DOHH2 (cell line): ENCODE results near the gene SEMA5A.

Experiments used
- H3F3A ChIP-seq: fragments of 200-600 bp; sonication (generic), shearing (Covaris generic); 2 replicates; pipeline ENCODE4 v1.6.0; 2016; ENCODE audit warnings: antibody characterized with exemption, mild to moderate bottlenecking; ENCODE audit not compliant: control insufficient read depth, insufficient read depth
- H3K27ac ChIP-seq: fragments of 200-600 bp; sonication (generic); 2 replicates; pipeline ENCODE4 v1.5.1; 2014; ENCODE audit warnings: low read depth, mild to moderate bottlenecking, low read length, moderate library complexity
- H3K27me3 ChIP-seq: fragments of 200-600 bp; sonication (generic); 2 replicates; pipeline ENCODE4 v1.6.1; 2014; ENCODE audit warnings: mild to moderate bottlenecking, low read length, mixed read lengths; ENCODE audit not compliant: control insufficient read depth
- H3K36me3 ChIP-seq: fragments of 200-600 bp; sonication (generic); 2 replicates; pipeline ENCODE4 v1.6.1; 2014; ENCODE audit warnings: mild to moderate bottlenecking, low read length, moderate library complexity, mixed read lengths; ENCODE audit not compliant: control insufficient read depth
- H3K4me1 ChIP-seq: fragments of 200-600 bp; sonication (generic); 2 replicates; pipeline ENCODE4 v1.6.1; 2014; ENCODE audit warnings: mild to moderate bottlenecking, low read length, mixed read lengths; ENCODE audit not compliant: control insufficient read depth
- H3K4me2 ChIP-seq: fragments of 200-600 bp; sonication (generic); 2 replicates; pipeline ENCODE4 v1.6.0; 2014; ENCODE audit warnings: mild to moderate bottlenecking, low read length, moderate library complexity
- H3K4me3 ChIP-seq: fragments of 200-600 bp; sonication (generic); 2 replicates; pipeline ENCODE4 v1.5.1; 2014; ENCODE audit warnings: mild to moderate bottlenecking, low read length, mixed read lengths
- H3K79me2 ChIP-seq: fragments of 200-600 bp; sonication (generic); 2 replicates; pipeline ENCODE4 v1.6.1; 2014; ENCODE audit warnings: mild to moderate bottlenecking, low read length, mixed read lengths; ENCODE audit not compliant: control insufficient read depth
- H3K9me2 ChIP-seq: fragments of 200-600 bp; sonication (generic); replicated peaks from 2 replicates; pipeline ENCODE4 v1.6.1; 2014; ENCODE audit warnings: mild to moderate bottlenecking, low read length, mixed read lengths; ENCODE audit not compliant: control insufficient read depth
- H3K9me3 ChIP-seq: fragments of 200-600 bp; sonication (generic); 2 replicates; pipeline ENCODE4 v1.6.1; 2014; ENCODE audit warnings: antibody characterized with exemption, low read length, mixed read lengths; ENCODE audit not compliant: control insufficient read depth, insufficient read depth
- H4K20me1 ChIP-seq: fragments of 200-600 bp; sonication (generic); 2 replicates; pipeline ENCODE4 v1.6.0; 2014; ENCODE audit warnings: low read depth, mild to moderate bottlenecking, antibody characterized with exemption, low read length, moderate library complexity; ENCODE audit not compliant: control insufficient read depth, insufficient read depth
- EZH2phosphoT487 ChIP-seq: fragments of 200-600 bp; sonication (generic); IDR thresholded peaks from 2 replicates; pipeline ENCODE4 v1.6.1; 2017; ENCODE audit warnings: borderline replicate concordance, mild to moderate bottlenecking, antibody characterized with exemption, low read length, moderate library complexity, mixed read lengths
- TF ChIP-seq, protein P1 (sequence below): fragments of 200-600 bp; sonication (generic); IDR thresholded peaks from one replicate; pipeline ENCODE4 v1.5.1; 2014; ENCODE audit warnings: antibody characterized with exemption, mild to moderate bottlenecking, low read depth, low read length; ENCODE audit not compliant: poor library complexity, severe bottlenecking

The SEMA5A gene

DNA sequence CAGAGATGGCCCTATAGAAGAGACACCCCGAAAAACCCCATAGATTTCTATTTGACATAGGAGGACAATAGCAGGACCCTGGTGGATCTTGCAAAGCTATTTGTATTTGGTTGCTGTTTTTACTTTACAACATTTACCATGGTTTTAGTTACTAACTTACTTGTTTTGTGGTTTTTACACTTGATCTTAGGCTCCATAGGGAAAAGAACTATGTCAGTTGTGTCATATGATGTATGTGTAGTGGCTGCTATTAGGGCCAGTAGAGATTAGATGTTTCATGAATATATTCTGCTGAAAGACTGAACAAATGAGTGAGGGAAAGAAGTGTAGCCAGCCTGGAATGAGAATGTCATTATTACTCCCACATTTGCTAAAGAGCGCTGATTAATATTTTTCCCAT is 388.1 kb downstream of the SEMA5A start:
- H3K27me3 ChIP-seq, result no peaks in the 10 kb centered on the region
- H3K36me3 ChIP-seq, result no peaks in the 10 kb centered on the region
- no peak for TF ChIP-seq EZH2phosphoT487
- TF ChIP-seq, protein P1, sequence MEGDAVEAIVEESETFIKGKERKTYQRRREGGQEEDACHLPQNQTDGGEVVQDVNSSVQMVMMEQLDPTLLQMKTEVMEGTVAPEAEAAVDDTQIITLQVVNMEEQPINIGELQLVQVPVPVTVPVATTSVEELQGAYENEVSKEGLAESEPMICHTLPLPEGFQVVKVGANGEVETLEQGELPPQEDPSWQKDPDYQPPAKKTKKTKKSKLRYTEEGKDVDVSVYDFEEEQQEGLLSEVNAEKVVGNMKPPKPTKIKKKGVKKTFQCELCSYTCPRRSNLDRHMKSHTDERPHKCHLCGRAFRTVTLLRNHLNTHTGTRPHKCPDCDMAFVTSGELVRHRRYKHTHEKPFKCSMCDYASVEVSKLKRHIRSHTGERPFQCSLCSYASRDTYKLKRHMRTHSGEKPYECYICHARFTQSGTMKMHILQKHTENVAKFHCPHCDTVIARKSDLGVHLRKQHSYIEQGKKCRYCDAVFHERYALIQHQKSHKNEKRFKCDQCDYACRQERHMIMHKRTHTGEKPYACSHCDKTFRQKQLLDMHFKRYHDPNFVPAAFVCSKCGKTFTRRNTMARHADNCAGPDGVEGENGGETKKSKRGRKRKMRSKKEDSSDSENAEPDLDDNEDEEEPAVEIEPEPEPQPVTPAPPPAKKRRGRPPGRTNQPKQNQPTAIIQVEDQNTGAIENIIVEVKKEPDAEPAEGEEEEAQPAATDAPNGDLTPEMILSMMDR, result no peak
- no peaks in the 10 kb centered on the region for H3K9me2 ChIP-seq
- no peaks in the 10 kb centered on the region for H3K9me3 ChIP-seq
- H3K79me2 ChIP-seq, result no peaks in the 10 kb centered on the region
- no peaks in the 10 kb centered on the region for H4K20me1 ChIP-seq
- H3K27ac ChIP-seq, result no peak overlapping the region
- H3F3A ChIP-seq, result no peaks in the 10 kb centered on the region
- H3K4me1 ChIP-seq, result no peaks in the 10 kb centered on the region
- H3K4me2 ChIP-seq, result no peak overlapping the region
- no peak overlapping the region for H3K4me3 ChIP-seq

DNA sequence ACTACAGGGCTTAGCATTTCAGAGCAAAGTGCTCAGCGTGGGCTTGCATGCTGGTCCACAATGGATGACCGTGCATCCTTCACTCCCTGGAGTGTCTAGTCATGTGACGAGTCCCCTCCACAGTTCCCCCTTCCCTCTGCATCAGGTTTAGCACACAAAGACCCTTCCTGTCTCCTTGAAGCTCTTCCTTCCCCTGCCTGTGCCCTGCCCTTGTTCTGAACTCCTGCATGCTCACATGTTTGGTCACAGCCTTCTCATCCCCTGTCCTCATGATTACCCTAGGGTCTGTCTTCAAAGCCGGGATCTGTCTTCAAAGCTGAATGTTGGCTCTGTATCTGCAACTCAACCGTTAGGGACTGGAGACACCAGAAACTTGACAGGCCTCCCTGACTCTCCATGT is 388.9 kb downstream of the SEMA5A start:
- no peaks in the 10 kb centered on the region for H3K79me2 ChIP-seq
- H3K9me3 ChIP-seq, result no peaks in the 10 kb centered on the region
- H3K36me3 ChIP-seq, result no peaks in the 10 kb centered on the region
- H3F3A ChIP-seq, result no peaks in the 10 kb centered on the region
- no peak overlapping the region for H3K27ac ChIP-seq
- H3K27me3 ChIP-seq, result no peaks in the 10 kb centered on the region
- no peak overlapping the region for H3K4me3 ChIP-seq
- TF ChIP-seq, protein P1, result no peak
- no peak for TF ChIP-seq EZH2phosphoT487
- no peaks in the 10 kb centered on the region for H3K4me1 ChIP-seq
- H4K20me1 ChIP-seq, result no peaks in the 10 kb centered on the region
- no peaks in the 10 kb centered on the region for H3K9me2 ChIP-seq
- H3K4me2 ChIP-seq, result no peak overlapping the region

DNA sequence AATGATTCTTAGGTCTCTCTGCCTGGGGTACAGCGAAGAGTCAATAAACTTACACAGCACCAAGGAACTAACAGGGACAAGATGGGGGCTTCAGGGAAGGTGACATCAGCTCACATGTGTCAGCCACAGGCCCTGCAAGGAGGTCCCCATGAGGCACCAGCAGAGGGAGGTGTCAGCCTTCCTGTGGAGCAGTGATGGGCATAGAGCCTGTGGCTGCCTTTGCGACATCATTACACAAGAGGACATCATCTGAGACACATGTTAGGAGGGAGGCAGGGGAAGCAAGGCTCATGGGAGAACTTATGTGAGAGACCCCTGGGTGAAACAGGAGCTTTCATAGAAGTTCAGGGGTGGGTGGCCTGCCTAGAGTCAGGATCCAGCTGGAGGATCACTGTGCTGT is 389.6 kb downstream of the SEMA5A start:
- no peaks in the 10 kb centered on the region for H3K27me3 ChIP-seq
- H3K4me2 ChIP-seq, result no peak overlapping the region

More for the DNA sequence above, 389.6 kb downstream of the SEMA5A start:
- no peaks in the 10 kb centered on the region for H3K4me1 ChIP-seq
- no peak overlapping the region for H3K27ac ChIP-seq
- H3K9me2 ChIP-seq, result no peaks in the 10 kb centered on the region
- H3K4me3 ChIP-seq, result no peak overlapping the region
- no peaks in the 10 kb centered on the region for H3K36me3 ChIP-seq
- no peaks in the 10 kb centered on the region for H3F3A ChIP-seq
- TF ChIP-seq, protein P1, result peak; percentile 23
- TF ChIP-seq EZH2phosphoT487, result no peak
- no peaks in the 10 kb centered on the region for H4K20me1 ChIP-seq
- no peaks in the 10 kb centered on the region for H3K79me2 ChIP-seq
- H3K9me3 ChIP-seq, result no peaks in the 10 kb centered on the region
